ENCODE data around the gene CAVIN1.

GRCh38 chr17:42358434-42358833 is 64.6 kb downstream of the CAVIN1 start:
- no peak for TF ChIP-seq CTCF (IDR thresholded peaks at IDR 0.05)
- TF ChIP-seq POLR2A (IDR thresholded peaks at IDR 0.05) = no peak
- TF ChIP-seq POLR2AphosphoS5 (IDR thresholded peaks at IDR 0.05) = no peak
